NT2/D1 (cell line): ENCODE data around the gene KRTAP1-3.
"Not testable (repeated sequence)": the region's sequence is repeated elsewhere in the genome, so short reads cannot be mapped to it uniquely, and the experiment has no call there.

Experiments
- DNase-seq: peaks from one replicate; pipeline ENCODE4 v3.0.0-alpha.2; 2011; ENCODE audit warnings: low read depth, low spot score
- H3K27me3 ChIP-seq: 2 replicates; pipeline ENCODE4 v1.6.0; 2011; ENCODE audit warnings: mild to moderate bottlenecking; ENCODE audit not compliant: insufficient read length, insufficient read depth
- H3K36me3 ChIP-seq: 2 replicates; pipeline ENCODE4 v1.6.1; 2011; ENCODE audit warnings: mild to moderate bottlenecking, low read length, mixed read lengths; ENCODE audit not compliant: insufficient read depth, insufficient read length
- H3K4me1 ChIP-seq: 2 replicates; pipeline ENCODE4 v1.5.1; 2011; ENCODE audit not compliant: insufficient read depth, insufficient read length
- H3K4me3 ChIP-seq: 2 replicates; pipeline ENCODE4 v1.5.1; 2011; ENCODE audit warnings: low read depth; ENCODE audit not compliant: insufficient read length
- H3K9ac ChIP-seq: 2 replicates; pipeline ENCODE4 v1.6.0; 2011; ENCODE audit warnings: low read depth; ENCODE audit not compliant: insufficient read length
- H3K9me3 ChIP-seq: 2 replicates; pipeline ENCODE4 v1.5.1; 2011; ENCODE audit warnings: mild to moderate bottlenecking, low read length; ENCODE audit not compliant: insufficient read depth
- SUZ12 ChIP-seq: IDR thresholded peaks from 2 replicates; pipeline ENCODE4 v1.6.1; 2011; ENCODE audit not compliant: insufficient read length, insufficient read depth; ENCODE audit errors: extremely low read depth
- YY1 ChIP-seq: IDR thresholded peaks from 2 replicates; pipeline ENCODE4 v1.6.1; 2011; ENCODE audit not compliant: insufficient read length, insufficient read depth
- ZNF274 ChIP-seq: IDR thresholded peaks from 2 replicates; pipeline ENCODE4 v1.6.1; 2011; ENCODE audit warnings: mild to moderate bottlenecking, low read depth, low read length

Gene KRTAP1-3

DNA sequence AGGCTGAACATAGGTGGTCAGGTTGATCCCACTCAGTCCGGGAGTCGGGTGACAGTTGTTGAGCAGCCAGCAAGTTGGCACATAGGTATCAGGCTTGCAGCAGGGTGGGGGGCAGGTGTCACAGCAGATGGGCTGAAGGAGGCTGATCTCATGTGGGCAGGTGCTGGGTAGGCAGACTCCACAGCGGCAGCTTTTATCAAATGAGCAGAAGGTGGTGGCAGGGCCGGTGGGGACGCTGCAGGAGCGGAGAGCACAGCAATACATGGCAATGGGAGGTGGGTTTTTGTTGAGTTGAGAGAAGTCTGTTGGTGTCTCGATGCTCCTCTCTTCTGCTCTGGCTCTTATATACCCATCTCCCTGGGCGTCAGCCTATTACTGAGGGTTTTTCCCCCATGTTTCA, 25.9 kb downstream of the KRTAP1-3 start, which contains the start of gene KRTAP3-1:
TSS of gene KRTAP3-1 (minus strand) at position 318 of the 400 bp plus-strand sequence. CDS start at position 264, 54 bp downstream.
- TF ChIP-seq ZNF274 (no peak), YY1 (no peak), SUZ12 (no peak)
- Histone ChIP-seq H3K27me3 (no peaks in the 10 kb centered on the region), H3K36me3 (no peaks in the 10 kb centered on the region), H3K9me3 (no peaks in the 10 kb centered on the region), H3K4me3 (no peak within 1 kb of the TSS), H3K9ac (no peak within 1 kb of the TSS), H3K4me1 (peaks cover 4% of the 10 kb centered on the region)
- DNase-seq = no peak

DNA sequence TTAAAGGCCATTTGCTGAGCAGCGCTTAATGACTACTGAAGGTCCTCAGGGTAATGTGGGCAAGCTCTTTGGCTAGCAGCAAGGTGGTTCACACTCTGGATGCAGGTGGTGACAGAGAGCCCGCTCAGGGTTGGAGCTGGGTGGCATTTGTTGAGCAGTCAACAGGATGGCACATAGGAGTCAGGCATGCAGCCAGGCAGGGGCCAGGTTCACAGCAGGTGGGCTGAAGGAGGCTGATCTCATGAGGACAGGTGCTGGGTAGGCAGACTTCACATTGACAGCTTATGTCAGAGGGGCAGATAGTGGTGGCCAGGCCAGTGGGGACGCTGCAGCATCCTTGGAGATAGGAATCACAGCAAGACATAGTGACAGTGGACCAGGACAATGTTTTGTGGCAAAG, 30.3 kb downstream of the KRTAP1-3 start:
- H3K27me3 ChIP-seq = no peaks in the 10 kb centered on the region
- no peak for DNase-seq
- TF ChIP-seq ZNF274 (no peak), SUZ12 (no peak), YY1 (no peak)
- no peak overlapping the region for H3K4me3 ChIP-seq
- H3K9ac ChIP-seq = no peak overlapping the region
- no peaks in the 10 kb centered on the region for H3K9me3 ChIP-seq
- H3K36me3 ChIP-seq = no peaks in the 10 kb centered on the region
- H3K4me1 ChIP-seq = peaks cover 4% of the 10 kb centered on the region

DNA sequence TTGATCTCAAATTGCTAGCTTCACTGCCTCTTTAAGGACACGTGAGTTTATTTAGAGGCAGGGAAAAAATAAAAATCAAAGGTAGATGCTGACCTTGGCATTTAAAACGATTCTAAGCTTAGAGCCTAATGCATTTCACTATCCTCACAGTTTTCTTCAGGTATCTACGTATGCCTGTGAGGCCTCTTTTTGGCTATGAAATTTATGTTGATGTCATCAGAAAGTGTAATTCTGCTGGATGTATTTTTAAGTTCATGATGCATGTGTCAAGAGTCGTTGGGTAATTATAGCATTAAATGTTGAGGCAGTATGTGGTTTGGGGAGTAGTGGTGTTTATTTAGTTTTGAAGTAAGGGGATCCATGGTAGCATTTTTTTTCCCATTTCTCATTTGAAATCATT, 30.7 kb downstream of the KRTAP1-3 start:
- Histone ChIP-seq H3K27me3 (no peaks in the 10 kb centered on the region), H3K9me3 (no peaks in the 10 kb centered on the region), H3K9ac (no peak overlapping the region), H3K4me1 (peaks cover 4% of the 10 kb centered on the region), H3K36me3 (no peaks in the 10 kb centered on the region), H3K4me3 (no peak overlapping the region)
- TF ChIP-seq SUZ12 (no peak), YY1 (no peak), ZNF274 (no peak)
- DNase-seq = no peak

DNA sequence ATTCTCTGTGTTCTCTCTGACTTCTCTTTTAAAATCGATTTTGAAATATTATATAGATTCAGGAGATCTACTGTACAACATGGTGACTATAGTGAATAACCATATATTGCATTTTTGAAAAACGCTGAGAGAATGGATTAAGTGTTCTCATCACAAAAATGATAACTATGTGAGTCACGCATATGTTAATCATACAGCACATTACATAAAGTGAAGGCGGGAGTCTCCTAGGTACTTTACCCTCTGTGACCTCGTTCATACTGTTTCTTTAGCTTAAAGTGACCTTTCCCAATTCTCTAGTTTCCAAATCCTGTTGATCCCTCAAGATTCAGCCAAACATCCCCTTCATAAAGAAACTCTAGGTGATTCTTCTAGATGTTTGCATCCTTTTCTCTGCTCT, 31.9 kb downstream of the KRTAP1-3 start:
- no peak for TF ChIP-seq SUZ12
- TF ChIP-seq ZNF274 = no peak
- no peak for TF ChIP-seq YY1
- Histone ChIP-seq H3K9ac (no peak overlapping the region), H3K36me3 (no peaks in the 10 kb centered on the region), H3K4me3 (no peak overlapping the region), H3K9me3 (no peaks in the 10 kb centered on the region), H3K4me1 (no peaks in the 10 kb centered on the region), H3K27me3 (no peaks in the 10 kb centered on the region)
- no peak for DNase-seq

DNA sequence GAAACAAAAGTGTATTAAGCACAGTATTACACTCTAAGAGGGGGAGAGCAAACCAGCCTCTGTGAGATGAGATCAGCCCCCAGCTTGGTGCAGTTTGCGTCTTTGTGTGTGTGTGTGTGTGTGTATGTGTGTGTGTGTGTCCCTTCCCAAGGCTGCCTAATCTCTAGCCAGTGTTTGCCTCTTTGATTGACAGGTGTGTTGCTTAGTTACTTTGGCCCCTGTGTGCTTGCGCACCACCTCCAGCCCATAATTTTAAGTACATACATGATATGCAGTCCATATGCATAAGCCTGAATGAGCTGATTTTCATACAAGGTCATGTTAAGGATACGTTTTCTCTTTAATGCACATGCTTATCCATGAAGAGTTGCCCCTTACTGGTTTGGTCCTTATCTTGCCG, 32.9 kb downstream of the KRTAP1-3 start:
- no peak for TF ChIP-seq SUZ12
- no peak for TF ChIP-seq YY1
- TF ChIP-seq ZNF274 = no peak
- Histone ChIP-seq H3K4me3 (no peak overlapping the region), H3K4me1 (no peaks in the 10 kb centered on the region), H3K27me3 (no peaks in the 10 kb centered on the region), H3K9me3 (no peaks in the 10 kb centered on the region), H3K9ac (no peak overlapping the region), H3K36me3 (no peaks in the 10 kb centered on the region)
- DNase-seq = no peak

DNA sequence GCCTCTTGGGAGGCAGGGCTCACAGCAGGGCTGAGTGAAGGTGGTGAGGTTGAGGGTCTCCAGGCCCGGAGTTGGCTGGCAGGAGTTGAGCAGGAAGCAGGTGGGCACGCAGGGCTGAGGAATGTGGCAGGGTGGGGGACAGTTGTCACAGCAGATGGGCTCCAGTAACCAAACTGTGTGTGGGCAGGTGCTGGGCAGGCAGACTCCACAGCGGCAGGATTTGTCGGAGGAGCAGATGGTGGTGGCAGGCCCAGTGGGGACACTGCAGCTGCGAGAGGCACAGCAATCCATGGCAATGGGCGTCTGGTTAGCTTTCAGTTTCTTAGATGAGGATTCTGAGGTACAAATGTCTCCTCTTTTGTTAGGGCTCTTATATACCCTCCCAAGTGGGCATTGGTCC, 35.1 kb downstream of the KRTAP1-3 start, which contains the start of gene KRTAP3-2:
TSS of gene KRTAP3-2 (minus strand) at position 344 of the 400 bp plus-strand sequence. CDS start at position 291, 53 bp downstream.
- not testable (repeated sequence) for H3K36me3 ChIP-seq, H3K9me3 ChIP-seq, H3K9ac ChIP-seq, H3K4me1 ChIP-seq, DNase-seq, H3K4me3 ChIP-seq, H3K27me3 ChIP-seq

DNA sequence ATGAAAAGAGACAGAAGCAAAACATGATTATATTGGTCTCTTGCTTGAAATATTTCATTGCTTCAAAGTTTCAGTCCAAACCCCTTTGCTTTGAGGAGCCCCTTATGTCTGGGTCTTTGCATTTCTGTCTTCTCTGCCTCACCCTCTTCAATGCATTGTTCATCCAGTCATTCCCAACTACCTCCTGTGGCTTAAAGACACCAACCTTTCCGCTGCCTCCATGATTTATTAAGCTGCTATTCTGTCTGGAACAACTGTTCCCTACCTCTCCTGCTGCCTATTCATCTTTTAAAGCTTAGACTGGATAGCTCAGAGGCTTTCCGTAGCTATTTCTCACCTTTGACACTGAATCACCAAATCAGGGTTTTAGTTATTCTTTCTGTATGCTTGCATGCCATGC, 37.3 kb downstream of the KRTAP1-3 start:
- Histone ChIP-seq H3K9me3 (no peaks in the 10 kb centered on the region), H3K4me3 (no peak overlapping the region), H3K9ac (no peak overlapping the region), H3K4me1 (peaks cover 2% of the 10 kb centered on the region), H3K27me3 (no peaks in the 10 kb centered on the region), H3K36me3 (no peaks in the 10 kb centered on the region)
- no peak for DNase-seq
- TF ChIP-seq SUZ12 = no peak

DNA sequence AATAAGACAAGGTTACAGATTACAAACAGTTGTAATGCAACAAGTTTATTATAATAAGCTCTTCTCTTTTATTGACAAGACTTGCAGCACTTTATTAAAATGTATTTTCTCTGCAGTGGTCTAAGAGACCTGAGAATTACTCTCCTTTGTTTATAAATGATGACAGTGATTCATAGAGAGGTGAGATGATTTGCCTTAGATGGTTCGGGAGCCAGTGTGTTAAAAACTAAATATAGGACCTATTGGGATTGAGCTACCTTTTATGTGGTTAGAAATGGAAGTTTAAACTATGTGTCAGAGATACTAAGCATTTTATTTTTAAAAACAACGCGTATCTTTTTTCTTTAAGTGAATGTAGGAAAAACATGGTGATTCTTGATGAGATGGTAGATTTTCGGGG, 37.8 kb downstream of the KRTAP1-3 start:
- no peaks in the 10 kb centered on the region for H3K27me3 ChIP-seq

More for the DNA sequence above, 37.8 kb downstream of the KRTAP1-3 start:
- no peaks in the 10 kb centered on the region for H3K36me3 ChIP-seq
- H3K4me3 ChIP-seq = no peak overlapping the region
- H3K4me1 ChIP-seq = peaks cover 2% of the 10 kb centered on the region
- TF ChIP-seq SUZ12 = no peak
- TF ChIP-seq YY1 = no peak
- TF ChIP-seq ZNF274 = no peak
- no peaks in the 10 kb centered on the region for H3K9me3 ChIP-seq
- no peak overlapping the region for H3K9ac ChIP-seq
- no peak for DNase-seq
